ENCODE measurements around the gene RAB10. TPM values are rescaled to one million over a fixed set of nuclear protein-coding genes. Genes with fewer than 3 reads are reported as not detected.
"Not testable (repeated sequence)": the region's sequence is repeated elsewhere in the genome, so short reads cannot be mapped to it uniquely, and the experiment has no call there.

Gene RAB10
- total and polyA plus RNA-seq, 2 experiments from 2014 or later, result 86.7 to 151 TPM

GRCh38 chr2:26081556-26081955 lies 47.7 kb downstream of the RAB10 start:
- Histone ChIP-seq H3K27ac (no peak overlapping the region), H3K4me2 (ENCODE audit: unreplicated experiment) (no peak overlapping the region), H2AFZ (no peak overlapping the region), H3K9ac (no peak overlapping the region), H3K4me1 (ENCODE audit: insufficient read depth) (peaks cover 16% of the 10 kb centered on the region), H3K27me3 (replicated peaks; ENCODE audit: insufficient read depth) (no peaks in the 10 kb centered on the region), H4K20me1 (ENCODE audit: insufficient read depth) (peaks cover 19% of the 10 kb centered on the region; the same call in 1 of the 2 replicates), H3K4me3 (no peak overlapping the region), H3F3A (ENCODE audit: insufficient read depth) (peaks cover 32% of the 10 kb centered on the region), H3K9me3 (ENCODE audit: low read depth) (no peaks in the 10 kb centered on the region), H3K36me3 (ENCODE audit: low read depth) (peaks cover 7% of the 10 kb centered on the region; the same call in 1 of the 2 replicates), H3K9me2 (ENCODE audit: insufficient read depth) (no peaks in the 10 kb centered on the region), H3K79me2 (ENCODE audit: insufficient read depth) (peaks cover 100% of the 10 kb centered on the region)
- in situ Hi-C loops (cut with MboI), result no loop called here
- TF ChIP-seq EZH2phosphoT487 (IDR thresholded peaks at IDR 0.05; ENCODE audit: insufficient read depth, low read depth) (no peak), EZH2 (IDR thresholded peaks at IDR 0.05; ENCODE audit: insufficient read depth, poor library complexity, severe bottlenecking) (no peak)
- WGBS, 2 experiments (ENCODE audit: low coverage in 1 of 2, low lambda C conversion rate in 2 of 2, missing lambda C conversion rate in 2 of 2), result 96 to 98% methylated on average over 5 of the region's 5 CpGs
- DNase-seq, result no peak

- Histone ChIP-seq H3K4me1 (ENCODE audit: insufficient read depth) (peaks cover 12% of the 10 kb centered on the region), H3K9ac (no peak overlapping the region), H3K9me3 (ENCODE audit: low read depth) (no peaks in the 10 kb centered on the region), H3K36me3 (ENCODE audit: low read depth) (peaks cover 10% of the 10 kb centered on the region; the same call in 1 of the 2 replicates), H3F3A (ENCODE audit: insufficient read depth) (peaks cover 29% of the 10 kb centered on the region), H3K27me3 (replicated peaks; ENCODE audit: insufficient read depth) (no peaks in the 10 kb centered on the region), H3K4me3 (no peak overlapping the region), H2AFZ (no peak overlapping the region), H4K20me1 (ENCODE audit: insufficient read depth) (peaks cover 16% of the 10 kb centered on the region), H3K9me2 (ENCODE audit: insufficient read depth) (no peaks in the 10 kb centered on the region), H3K27ac (peak overlapping the region; percentile 33), H3K4me2 (ENCODE audit: unreplicated experiment) (no peak overlapping the region), H3K79me2 (ENCODE audit: insufficient read depth) (peaks cover 100% of the 10 kb centered on the region)
- in situ Hi-C loops (cut with MboI), result no loop called here
- TF ChIP-seq EZH2 (IDR thresholded peaks at IDR 0.05; ENCODE audit: insufficient read depth, poor library complexity, severe bottlenecking) (no peak), EZH2phosphoT487 (IDR thresholded peaks at IDR 0.05; ENCODE audit: insufficient read depth, low read depth) (no peak)
- WGBS, 2 experiments (ENCODE audit: low coverage in 1 of 2, low lambda C conversion rate in 2 of 2, missing lambda C conversion rate in 2 of 2), result 65 to 71% methylated on average over 5 of the region's 5 CpGs
- DNase-seq, result peak; percentile 67
These were observed 52.3 kb downstream of the RAB10 start for GRCh38 chr2:26086155-26086637.

- peak overlapping the region; percentile 33 for H3K27ac ChIP-seq
- H2AFZ ChIP-seq, result no peak overlapping the region
- in situ Hi-C loops (cut with MboI), result no loop called here
- H3K9me2 ChIP-seq (ENCODE audit: insufficient read depth), result no peaks in the 10 kb centered on the region
- no peak overlapping the region for H3K4me2 ChIP-seq (ENCODE audit: unreplicated experiment)
- peaks cover 100% of the 10 kb centered on the region for H3K79me2 ChIP-seq (ENCODE audit: insufficient read depth)
- H3K9me3 ChIP-seq (ENCODE audit: low read depth), result no peaks in the 10 kb centered on the region
- peaks cover 12% of the 10 kb centered on the region for H3K4me1 ChIP-seq (ENCODE audit: insufficient read depth)
- no peak overlapping the region for H3K4me3 ChIP-seq
- DNase-seq, result no peak
- no peak overlapping the region for H3K9ac ChIP-seq
- H3F3A ChIP-seq (ENCODE audit: insufficient read depth), result peaks cover 25% of the 10 kb centered on the region
- peaks cover 14% of the 10 kb centered on the region for H4K20me1 ChIP-seq (ENCODE audit: insufficient read depth)
- 0 out of 2 replicates have a peak, but pooled peaks cover 5% of the 10 kb centered on the region for H3K36me3 ChIP-seq (ENCODE audit: low read depth)
- TF ChIP-seq EZH2 (IDR thresholded peaks at IDR 0.05; ENCODE audit: insufficient read depth, poor library complexity, severe bottlenecking) (no peak), EZH2phosphoT487 (IDR thresholded peaks at IDR 0.05; ENCODE audit: insufficient read depth, low read depth) (no peak)
- no peaks in the 10 kb centered on the region for H3K27me3 ChIP-seq (replicated peaks; ENCODE audit: insufficient read depth)
- WGBS, 2 experiments (ENCODE audit: low coverage in 1 of 2, low lambda C conversion rate in 2 of 2, missing lambda C conversion rate in 2 of 2), result 89 to 93% methylated on average over 5 of the region's 5 CpGs
These were observed 52.9 kb downstream of the RAB10 start for GRCh38 chr2:26086779-26087178.

GRCh38 chr2:26088038-26088643 lies 54.3 kb downstream of the RAB10 start:
- Histone ChIP-seq H3K36me3 (ENCODE audit: low read depth) (0 out of 2 replicates have a peak, but pooled peaks cover 5% of the 10 kb centered on the region), H4K20me1 (ENCODE audit: insufficient read depth) (peaks cover 14% of the 10 kb centered on the region), H3K9me2 (ENCODE audit: insufficient read depth) (no peaks in the 10 kb centered on the region), H3K9ac (no peak overlapping the region), H3K27ac (no peak overlapping the region), H3K4me2 (ENCODE audit: unreplicated experiment) (no peak overlapping the region), H3K79me2 (ENCODE audit: insufficient read depth) (peaks cover 100% of the 10 kb centered on the region), H2AFZ (no peak overlapping the region), H3K27me3 (replicated peaks; ENCODE audit: insufficient read depth) (no peaks in the 10 kb centered on the region), H3K4me3 (no peak overlapping the region), H3F3A (ENCODE audit: insufficient read depth) (peaks cover 20% of the 10 kb centered on the region), H3K9me3 (ENCODE audit: low read depth) (no peaks in the 10 kb centered on the region), H3K4me1 (ENCODE audit: insufficient read depth) (peaks cover 12% of the 10 kb centered on the region)
- WGBS, 2 experiments (ENCODE audit: low coverage in 1 of 2, low lambda C conversion rate in 2 of 2, missing lambda C conversion rate in 2 of 2), result 94 to 100% methylated on average over 1 of the region's 1 CpG
- TF ChIP-seq EZH2 (IDR thresholded peaks at IDR 0.05; ENCODE audit: insufficient read depth, poor library complexity, severe bottlenecking), result no peak
- in situ Hi-C loops (cut with MboI), result no loop called here
- DNase-seq, result peak; percentile 55

- H3K4me2 ChIP-seq (ENCODE audit: unreplicated experiment); H3K36me3 ChIP-seq (ENCODE audit: low read depth); H2AFZ ChIP-seq; H3K9me2 ChIP-seq (ENCODE audit: insufficient read depth); DNase-seq; H3K9ac ChIP-seq; H3K27me3 ChIP-seq (replicated peaks; ENCODE audit: insufficient read depth); H3K9me3 ChIP-seq (ENCODE audit: low read depth); H3K4me3 ChIP-seq; H3K27ac ChIP-seq; in situ Hi-C loops (cut with MboI): not testable (repeated sequence)
- 73 to 79% methylated on average over 4 of the region's 4 CpGs for WGBS, 2 experiments (ENCODE audit: low coverage in 1 of 2, low lambda C conversion rate in 2 of 2, missing lambda C conversion rate in 2 of 2)
- H3K79me2 ChIP-seq (ENCODE audit: insufficient read depth), result peaks cover 100% of the 10 kb centered on the region
- H4K20me1 ChIP-seq (ENCODE audit: insufficient read depth), result peaks cover 14% of the 10 kb centered on the region
- H3K4me1 ChIP-seq (ENCODE audit: insufficient read depth), result peaks cover 12% of the 10 kb centered on the region
- peaks cover 20% of the 10 kb centered on the region for H3F3A ChIP-seq (ENCODE audit: insufficient read depth)
These were observed 55.0 kb downstream of the RAB10 start for GRCh38 chr2:26088931-26089330.
